ENCODE data around the gene UHRF1. TPM values are rescaled to one million over a fixed set of nuclear protein-coding genes. Genes with fewer than 3 reads are reported as not detected.

The UHRF1 gene
- total and polyA plus RNA-seq, 7 donors: 0.17 to 1.9 (median 0.32) TPM

DNA sequence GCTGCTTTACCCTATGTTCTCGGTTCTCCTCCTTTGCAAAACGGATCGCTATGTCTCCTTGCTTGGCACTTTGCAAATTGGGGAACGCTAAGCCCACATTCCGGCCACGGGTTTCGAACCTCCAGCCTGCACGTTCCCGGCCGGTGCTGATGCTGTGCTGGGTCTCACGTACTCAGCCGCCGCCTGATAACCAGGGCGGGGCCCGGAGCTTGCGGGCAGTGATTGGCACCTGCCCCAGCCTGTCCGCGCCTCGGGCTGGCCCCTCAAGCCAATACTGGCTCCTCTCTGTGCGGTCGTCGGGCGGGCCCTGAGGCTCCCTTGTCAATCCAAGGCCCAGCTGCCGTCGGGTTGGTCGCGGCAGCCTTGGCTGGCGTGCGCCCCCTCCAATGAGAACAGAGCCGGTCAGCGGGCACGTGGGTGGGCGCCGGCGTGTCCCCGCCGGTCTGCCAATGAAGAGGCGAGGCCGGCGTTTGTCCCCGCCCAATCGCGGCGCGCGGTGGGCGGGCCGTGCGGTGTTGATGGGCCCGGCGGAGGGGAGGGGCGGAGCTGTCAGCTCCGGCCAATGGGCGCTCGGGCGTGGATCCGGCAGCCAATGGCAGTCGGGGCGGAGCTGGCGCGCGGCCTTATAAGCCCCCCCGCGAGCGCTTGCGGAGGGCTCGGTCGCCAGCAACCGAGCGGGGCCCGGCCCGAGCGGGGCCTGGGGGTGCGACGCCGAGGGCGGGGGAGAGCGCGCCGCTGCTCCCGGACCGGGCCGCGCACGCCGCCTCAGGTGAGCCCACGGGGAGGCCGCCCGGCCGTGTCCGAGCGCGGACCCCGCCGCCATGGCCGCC, 59.4 kb downstream of the UHRF1 start, which contains the start of gene KDM4B:
KDM4B (plus strand) TSS at position 652 of the 830 bp plus-strand sequence. CDS start 63,778 bp downstream, outside the sequence.
- H3K27me3 ChIP-seq (ENCODE audit: insufficient read depth in 3 of 3, low read length in 2 of 3): no peaks in the 10 kb centered on the region
- peak within 1 kb of the TSS; percentile 71 for H3K27ac ChIP-seq
- 1% methylated on average over 29 to 96 of the region's 96 CpGs for WGBS, 3 donors
- intact Hi-C loops (cut with DNase I): loop anchor here in 1 of 2 donors (5.0 kb wide), 1 partner anchor 91 kb away; no protein-coding TSS in a partner anchor
- peaks cover 36% of the 10 kb centered on the region for H3K4me1 ChIP-seq
- TF ChIP-seq, protein P1, sequence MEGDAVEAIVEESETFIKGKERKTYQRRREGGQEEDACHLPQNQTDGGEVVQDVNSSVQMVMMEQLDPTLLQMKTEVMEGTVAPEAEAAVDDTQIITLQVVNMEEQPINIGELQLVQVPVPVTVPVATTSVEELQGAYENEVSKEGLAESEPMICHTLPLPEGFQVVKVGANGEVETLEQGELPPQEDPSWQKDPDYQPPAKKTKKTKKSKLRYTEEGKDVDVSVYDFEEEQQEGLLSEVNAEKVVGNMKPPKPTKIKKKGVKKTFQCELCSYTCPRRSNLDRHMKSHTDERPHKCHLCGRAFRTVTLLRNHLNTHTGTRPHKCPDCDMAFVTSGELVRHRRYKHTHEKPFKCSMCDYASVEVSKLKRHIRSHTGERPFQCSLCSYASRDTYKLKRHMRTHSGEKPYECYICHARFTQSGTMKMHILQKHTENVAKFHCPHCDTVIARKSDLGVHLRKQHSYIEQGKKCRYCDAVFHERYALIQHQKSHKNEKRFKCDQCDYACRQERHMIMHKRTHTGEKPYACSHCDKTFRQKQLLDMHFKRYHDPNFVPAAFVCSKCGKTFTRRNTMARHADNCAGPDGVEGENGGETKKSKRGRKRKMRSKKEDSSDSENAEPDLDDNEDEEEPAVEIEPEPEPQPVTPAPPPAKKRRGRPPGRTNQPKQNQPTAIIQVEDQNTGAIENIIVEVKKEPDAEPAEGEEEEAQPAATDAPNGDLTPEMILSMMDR (IDR thresholded peaks at IDR 0.05): no peak
- DNase-seq: peak; percentile 100
- ATAC-seq: peak; percentile 92 to 96 (median 95)
- H3K4me3 ChIP-seq: peak within 1 kb of the TSS; percentile 73
- H3K36me3 ChIP-seq (ENCODE audit: insufficient read depth in 1 of 2, low read depth in 1 of 2): no peaks in the 10 kb centered on the region
- H3K9me3 ChIP-seq: no peaks in the 10 kb centered on the region

DNA sequence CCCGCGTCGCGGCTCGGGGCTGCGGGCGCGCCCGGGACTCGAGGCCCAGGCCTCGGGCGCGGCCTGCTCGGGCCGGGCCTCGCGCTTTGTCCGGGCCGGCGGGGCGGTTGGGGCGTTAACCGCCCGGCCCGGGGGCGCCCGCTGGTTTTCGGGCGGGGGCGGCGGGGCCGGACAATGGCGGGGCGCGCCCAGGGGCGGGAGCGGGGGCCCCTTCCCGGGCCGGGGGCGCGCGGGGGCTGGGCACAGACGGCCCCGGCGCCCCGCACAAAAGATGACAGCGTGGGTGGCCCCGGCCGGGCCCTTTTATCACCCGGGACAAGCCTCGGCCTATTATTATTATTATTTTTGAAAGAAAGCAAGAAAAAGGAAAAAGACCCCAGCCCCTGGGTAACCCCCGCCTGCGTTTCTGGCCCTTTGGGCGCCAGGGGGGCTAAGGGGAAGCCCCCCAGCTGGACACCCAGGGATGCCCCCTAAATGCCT, 60.0 kb downstream of the UHRF1 start:
- H3K27ac ChIP-seq: peak overlapping the region; percentile 71
- H3K4me1 ChIP-seq: peaks cover 36% of the 10 kb centered on the region
- DNase-seq (no peak), ATAC-seq (no peak)
- no peaks in the 10 kb centered on the region for H3K9me3 ChIP-seq
- WGBS, 3 donors: 1% methylated on average over 20 to 54 of the region's 54 CpGs
- H3K4me3 ChIP-seq: peak overlapping the region; percentile 73
- H3K36me3 ChIP-seq (ENCODE audit: insufficient read depth in 1 of 2, low read depth in 1 of 2): no peaks in the 10 kb centered on the region
- H3K27me3 ChIP-seq (ENCODE audit: insufficient read depth in 3 of 3, low read length in 2 of 3): no peaks in the 10 kb centered on the region
- TF ChIP-seq, protein P1 (IDR thresholded peaks at IDR 0.05): no peak
- intact Hi-C loops (cut with DNase I): loop anchor here in 1 of 2 donors (5.0 kb wide), 1 partner anchor 92 kb away; no protein-coding TSS in a partner anchor

DNA sequence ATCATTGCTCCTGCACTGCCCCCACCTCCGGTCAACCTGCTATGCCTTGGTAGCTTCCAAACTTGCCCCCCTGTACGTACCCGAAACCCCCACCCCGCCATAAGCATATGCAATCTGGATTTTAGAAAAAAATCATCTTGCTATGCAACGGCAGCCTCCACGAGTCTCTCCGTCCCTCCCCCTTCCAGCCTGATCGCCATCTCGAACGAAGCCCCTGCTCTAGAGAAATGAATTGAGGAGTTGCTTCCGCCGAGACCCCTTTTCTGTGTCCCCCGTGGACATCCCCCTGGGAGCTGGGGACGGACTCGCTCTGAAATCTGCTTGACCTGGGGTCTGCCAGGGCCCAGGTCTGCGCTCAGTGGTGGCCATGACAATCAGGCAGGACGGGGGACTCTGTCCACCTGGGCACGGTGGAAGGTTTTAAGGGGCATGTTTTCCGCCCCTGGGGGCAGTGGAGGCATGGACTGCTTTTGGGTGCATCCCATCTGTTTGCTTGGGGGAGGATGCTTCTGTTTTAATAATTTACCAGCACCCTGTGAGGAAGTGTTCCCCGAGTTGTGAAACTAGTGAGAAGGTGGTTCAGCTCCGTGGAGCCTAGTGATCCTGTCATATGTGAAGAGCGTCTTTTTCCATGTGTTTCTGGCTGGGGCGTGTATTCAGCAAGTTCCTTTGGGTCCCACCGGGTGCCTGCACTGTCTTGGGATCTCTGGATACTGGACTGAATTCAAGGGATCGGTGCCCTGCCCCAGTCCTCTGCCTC, 60.7 kb downstream of the UHRF1 start:
- Histone ChIP-seq H3K4me3 (peak overlapping the region; percentile 73), H3K4me1 (peaks cover 42% of the 10 kb centered on the region), H3K27ac (peak overlapping the region; percentile 71), H3K9me3 (no peaks in the 10 kb centered on the region), H3K36me3 (ENCODE audit: insufficient read depth in 1 of 2, low read depth in 1 of 2) (no peaks in the 10 kb centered on the region), H3K27me3 (ENCODE audit: insufficient read depth in 3 of 3, low read length in 2 of 3) (no peaks in the 10 kb centered on the region)
- TF ChIP-seq, protein P1 (IDR thresholded peaks at IDR 0.05): no peak
- ATAC-seq (no peak), DNase-seq (no peak)
- 5 to 10% (median 7%) methylated on average over 25 of the region's 25 CpGs for WGBS, 3 donors
- intact Hi-C loops (cut with DNase I): loop anchor here in 1 of 2 donors (5.0 to 10.0 kb wide), 2 partner anchors 55 to 93 kb away; no protein-coding TSS in a partner anchor

DNA sequence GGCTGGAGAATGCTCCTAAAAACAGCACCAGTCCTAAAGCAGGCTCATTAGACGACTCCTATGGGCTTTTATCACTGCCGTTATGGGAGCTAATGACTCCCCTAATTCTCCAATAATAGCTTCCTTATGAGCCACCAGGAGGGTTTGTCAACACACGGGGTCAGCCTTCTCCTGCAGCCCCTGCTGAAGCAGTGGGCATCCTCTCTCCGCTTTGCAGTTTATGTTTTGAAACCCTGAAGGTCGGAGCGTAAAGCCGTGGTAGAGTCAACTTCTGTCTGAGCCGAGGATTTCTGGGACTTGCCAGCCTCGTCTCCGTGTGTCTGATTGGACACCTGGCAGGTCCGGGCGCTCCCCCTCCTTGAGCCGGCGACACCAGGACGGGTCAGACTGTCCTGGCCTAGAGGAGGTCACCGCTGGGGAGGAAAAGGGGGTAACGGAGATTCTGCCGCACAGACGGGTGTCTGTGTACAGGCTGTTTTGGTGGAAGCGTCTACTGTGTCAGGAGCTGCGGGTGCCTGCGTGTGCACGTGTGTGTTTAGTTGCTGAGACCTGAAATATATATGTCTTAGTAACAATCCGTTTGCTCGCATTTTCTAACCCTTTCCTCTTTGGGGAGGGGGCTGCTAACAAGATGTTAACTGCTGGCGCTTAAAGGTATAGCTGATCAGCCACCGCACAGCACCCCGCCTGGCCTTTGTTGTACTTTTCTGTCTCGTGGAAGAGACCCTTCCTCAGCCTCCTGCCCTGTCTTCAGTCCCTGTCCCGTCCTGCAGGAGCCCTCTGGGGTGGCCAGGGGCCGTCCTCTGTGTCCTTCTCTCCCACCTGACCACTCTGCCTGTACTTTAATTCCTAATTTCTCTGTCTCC, 61.5 kb downstream of the UHRF1 start:
- intact Hi-C loops (cut with DNase I): loop anchor here in 1 of 2 donors (10.0 kb wide), 1 partner anchor 54 kb away; no protein-coding TSS in a partner anchor
- TF ChIP-seq, protein P1 (IDR thresholded peaks at IDR 0.05): no peak
- Histone ChIP-seq H3K4me1 (peaks cover 50% of the 10 kb centered on the region), H3K9me3 (no peaks in the 10 kb centered on the region), H3K36me3 (ENCODE audit: insufficient read depth in 1 of 2, low read depth in 1 of 2) (no peaks in the 10 kb centered on the region), H3K27me3 (ENCODE audit: insufficient read depth in 3 of 3, low read length in 2 of 3) (no peaks in the 10 kb centered on the region), H3K27ac (peak overlapping the region; percentile 71), H3K4me3 (peak overlapping the region; percentile 73)
- DNase-seq (peak in 1 of 2 donors; percentile 80), ATAC-seq (peak in 3 of 4 donors; percentile 24 to 28 (median 25))
- WGBS, 3 donors: 11 to 18% (median 14%) methylated on average over 31 of the region's 31 CpGs
